Stomach (tissue), 9 donors: ENCODE measurements around the gene FAM3B. TPM values are rescaled to one million over a fixed set of nuclear protein-coding genes. Genes with fewer than 3 reads are reported as not detected.

ENCODE experiments used
- DNase-seq, 2 donors: peaks; one replicate each; pipeline versions ENCODE4 v3.0.0 to v3.0.0-alpha.2; 2013 to 2019
- H3K27ac ChIP-seq, 5 donors: fragments of 200-600 bp in 4 of 5; sonication (generic) in 4 of 5; one replicate each; pipeline ENCODE4 v1.5.1; 2013 to 2019; ENCODE audit warnings: mild to moderate bottlenecking in 1 of 5, moderate library complexity in 1 of 5
- H3K27me3 ChIP-seq, 3 donors: fragments of 200-600 bp; sonication (generic); one replicate each; pipeline ENCODE4 v1.5.1; 2017 to 2019; ENCODE audit warnings: mixed run types in 1 of 3
- H3K36me3 ChIP-seq, 4 donors: fragments of 200-600 bp; sonication (generic); 1 replicate in 3 of 4; 2 replicates in 1 of 4; pipeline ENCODE4 v1.5.1; 2016 to 2019
- H3K4me1 ChIP-seq, 4 donors: fragments of 200-600 bp; sonication (generic); one replicate each; pipeline ENCODE4 v1.5.1; 2016 to 2019
- H3K4me3 ChIP-seq, 4 donors: fragments of 200-600 bp; sonication (generic) in 3 of 4; one replicate each; pipeline ENCODE4 v1.5.1; 2016 to 2019; ENCODE audit warnings: mild to moderate bottlenecking in 1 of 4
- H3K9me3 ChIP-seq, 4 donors: fragments of 200-600 bp; sonication (generic); one replicate each; pipeline ENCODE4 v1.5.1; 2016 to 2019
- EP300 ChIP-seq: sonication (generic); formaldehyde crosslinking; IDR thresholded peaks from one replicate; pipeline ENCODE4 v1.6.1; 2017; ENCODE audit warnings: antibody characterized with exemption
- POLR2A ChIP-seq, 4 donors: fragments of 450-650 bp; IDR thresholded peaks; one replicate each; pipeline ENCODE4 v1.6.1; 2016; ENCODE audit warnings: antibody characterized with exemption in 4 of 4, control low read depth in 2 of 4, mild to moderate bottlenecking in 1 of 4, moderate library complexity in 1 of 4
- POLR2AphosphoS5 ChIP-seq, 3 donors: sonication (generic); formaldehyde crosslinking; IDR thresholded peaks; one replicate each; pipeline ENCODE4 v1.6.1; 2016; ENCODE audit warnings: antibody characterized with exemption in 3 of 3
- WGBS, 5 donors: extraction: QIAGEN DNeasy Blood & Tissue Kit in 3 of 5; methylation state at CpG; one replicate each; pipeline versions ENCODE4 v1.1.5 to v1.1.7; 2013 to 2018; 5-methylcytosine and 5-hydroxymethylcytosine counted together
- intact Hi-C: fragments of 100-400 bp; cut with DNase I; formaldehyde crosslinking; loops from one replicate; pipeline ENCODE4 v1.15.1; 2023; ENCODE audit warnings: low total_unique reads
- polyA plus RNA-seq, 3 donors: library from polyadenylated mRNA; stranded (reverse); fragments of 200-250 nt; gene quantifications; one replicate each; pipeline ENCODE4 v1.2.3, GENCODE V29; 2013
- total RNA-seq, 5 donors: library from RNA; depleted of rRNA; stranded (reverse); fragments of >200 nt; gene quantifications; one replicate each; pipeline versions ENCODE4 v1.1.0 to v1.2.3, GENCODE V29; 2014 to 2016
- TF ChIP-seq, protein P1 (sequence below), 7 experiments: fragments of 450-650 bp in 4 of 7; fragments of 200-600 bp in 3 of 7; sonication (generic) in 3 of 7; IDR thresholded peaks; one replicate each; pipeline ENCODE4 v1.5.1; 2016 to 2019; ENCODE audit warnings: antibody characterized with exemption in 7 of 7, control low read depth in 2 of 7, mild to moderate bottlenecking in 1 of 7
- donor health status: healthy with polysubstance abuse.
- donor health status: Bipolar disorder and iron deficiency.
- donor health status: healthy.

The FAM3B gene
- total and polyA plus RNA-seq, 8 donors = 12.3 to 103 (median 89.0) TPM; not detected in 1

DNA sequence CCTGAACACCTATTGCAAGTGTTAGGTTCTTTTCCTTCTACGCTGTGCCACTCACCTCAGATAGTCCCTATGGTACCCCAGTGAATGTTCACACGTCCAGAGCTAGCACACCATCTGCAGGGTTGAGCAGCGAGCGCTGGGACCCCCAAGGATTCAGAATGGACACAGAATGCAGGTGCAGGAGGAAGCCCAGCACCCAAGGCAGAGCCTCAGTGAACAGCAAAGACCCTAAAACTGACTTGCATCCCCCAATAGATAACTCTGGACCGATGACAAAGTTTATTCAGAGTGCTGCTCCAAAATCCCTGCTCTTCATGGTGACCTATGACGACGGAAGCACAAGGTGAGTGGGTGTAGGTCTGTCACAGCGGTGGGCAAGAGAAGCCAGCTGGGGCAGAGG lies 30.2 kb downstream of the FAM3B start:
- Histone ChIP-seq H3K4me3 (no peak overlapping the region), H3K27me3 (peaks cover 0 to 6% (median 0%) of the 10 kb centered on the region in 3 donors), H3K27ac (peak overlapping the region; percentile 47 to 79 (median 55)), H3K9me3 (peaks cover 0 to 4% (median 0%) of the 10 kb centered on the region in 4 donors), H3K36me3 (peaks cover 0 to 9% (median 2%) of the 10 kb centered on the region in 4 donors), H3K4me1 (peaks cover 0 to 27% (median 7%) of the 10 kb centered on the region in 4 donors)
- TF ChIP-seq POLR2AphosphoS5 (IDR thresholded peaks at IDR 0.05) (no peak), EP300 (no peak)
- 76 to 86% (median 80%) methylated on average over 8 of the region's 8 CpGs for WGBS, 5 donors
- intact Hi-C loops = no loop called here
- no peak for DNase-seq

GRCh38 chr21:41348434-41348833 lies 31.8 kb downstream of the FAM3B start:
- Histone ChIP-seq H3K36me3 (peaks cover 0 to 13% (median 2%) of the 10 kb centered on the region in 4 donors), H3K4me1 (peaks cover 0 to 27% (median 7%) of the 10 kb centered on the region in 4 donors), H3K4me3 (no peak overlapping the region), H3K27me3 (peaks cover 0 to 12% (median 0%) of the 10 kb centered on the region in 3 donors), H3K27ac (no peak overlapping the region), H3K9me3 (no peaks in the 10 kb centered on the region)
- TF ChIP-seq POLR2AphosphoS5 (IDR thresholded peaks at IDR 0.05) (no peak), POLR2A (IDR thresholded peaks at IDR 0.05) (no peak), EP300 (no peak)
- TF ChIP-seq, protein P1, sequence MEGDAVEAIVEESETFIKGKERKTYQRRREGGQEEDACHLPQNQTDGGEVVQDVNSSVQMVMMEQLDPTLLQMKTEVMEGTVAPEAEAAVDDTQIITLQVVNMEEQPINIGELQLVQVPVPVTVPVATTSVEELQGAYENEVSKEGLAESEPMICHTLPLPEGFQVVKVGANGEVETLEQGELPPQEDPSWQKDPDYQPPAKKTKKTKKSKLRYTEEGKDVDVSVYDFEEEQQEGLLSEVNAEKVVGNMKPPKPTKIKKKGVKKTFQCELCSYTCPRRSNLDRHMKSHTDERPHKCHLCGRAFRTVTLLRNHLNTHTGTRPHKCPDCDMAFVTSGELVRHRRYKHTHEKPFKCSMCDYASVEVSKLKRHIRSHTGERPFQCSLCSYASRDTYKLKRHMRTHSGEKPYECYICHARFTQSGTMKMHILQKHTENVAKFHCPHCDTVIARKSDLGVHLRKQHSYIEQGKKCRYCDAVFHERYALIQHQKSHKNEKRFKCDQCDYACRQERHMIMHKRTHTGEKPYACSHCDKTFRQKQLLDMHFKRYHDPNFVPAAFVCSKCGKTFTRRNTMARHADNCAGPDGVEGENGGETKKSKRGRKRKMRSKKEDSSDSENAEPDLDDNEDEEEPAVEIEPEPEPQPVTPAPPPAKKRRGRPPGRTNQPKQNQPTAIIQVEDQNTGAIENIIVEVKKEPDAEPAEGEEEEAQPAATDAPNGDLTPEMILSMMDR (IDR thresholded peaks at IDR 0.05) = no peak
- DNase-seq = no peak
- 71 to 85% (median 78%) methylated on average over 6 of the region's 6 CpGs for WGBS, 5 donors
- intact Hi-C loops = no loop called here

DNA sequence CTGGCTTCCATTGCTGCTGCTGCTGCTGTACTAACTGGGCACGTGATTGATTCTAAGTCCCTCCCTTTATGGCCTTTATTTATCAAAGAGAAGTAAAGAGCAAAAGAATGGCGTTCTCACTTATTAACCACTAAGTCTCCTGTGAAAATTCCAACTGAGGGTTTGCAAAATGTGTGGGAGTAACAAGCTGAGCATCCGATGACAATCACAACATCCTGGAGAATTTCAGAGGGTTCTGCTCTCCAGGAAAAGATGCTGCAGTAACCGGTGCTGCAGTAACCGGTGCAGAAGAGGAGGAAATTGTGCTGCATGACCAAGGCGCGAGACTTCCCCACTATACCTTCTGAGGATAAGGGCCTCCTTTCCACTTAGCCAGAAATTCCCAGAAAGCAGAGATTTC lies 32.5 kb downstream of the FAM3B start:
- TF ChIP-seq EP300 = no peak
- TF ChIP-seq POLR2A (IDR thresholded peaks at IDR 0.05) = no peak
- no peak for TF ChIP-seq POLR2AphosphoS5 (IDR thresholded peaks at IDR 0.05)
- TF ChIP-seq, protein P1 (IDR thresholded peaks at IDR 0.05) = no peak
- WGBS, 5 donors = 68 to 82% (median 73%) methylated on average over 7 of the region's 7 CpGs
- no peak overlapping the region for H3K4me3 ChIP-seq
- H3K27ac ChIP-seq = no peak overlapping the region
- intact Hi-C loops = no loop called here
- DNase-seq = no peak
- H3K4me1 ChIP-seq = peaks cover 0 to 27% (median 7%) of the 10 kb centered on the region in 4 donors
- H3K9me3 ChIP-seq = no peaks in the 10 kb centered on the region
- peaks cover 0 to 12% (median 0%) of the 10 kb centered on the region in 3 donors for H3K27me3 ChIP-seq
- peaks cover 0 to 13% (median 2%) of the 10 kb centered on the region in 4 donors for H3K36me3 ChIP-seq

DNA sequence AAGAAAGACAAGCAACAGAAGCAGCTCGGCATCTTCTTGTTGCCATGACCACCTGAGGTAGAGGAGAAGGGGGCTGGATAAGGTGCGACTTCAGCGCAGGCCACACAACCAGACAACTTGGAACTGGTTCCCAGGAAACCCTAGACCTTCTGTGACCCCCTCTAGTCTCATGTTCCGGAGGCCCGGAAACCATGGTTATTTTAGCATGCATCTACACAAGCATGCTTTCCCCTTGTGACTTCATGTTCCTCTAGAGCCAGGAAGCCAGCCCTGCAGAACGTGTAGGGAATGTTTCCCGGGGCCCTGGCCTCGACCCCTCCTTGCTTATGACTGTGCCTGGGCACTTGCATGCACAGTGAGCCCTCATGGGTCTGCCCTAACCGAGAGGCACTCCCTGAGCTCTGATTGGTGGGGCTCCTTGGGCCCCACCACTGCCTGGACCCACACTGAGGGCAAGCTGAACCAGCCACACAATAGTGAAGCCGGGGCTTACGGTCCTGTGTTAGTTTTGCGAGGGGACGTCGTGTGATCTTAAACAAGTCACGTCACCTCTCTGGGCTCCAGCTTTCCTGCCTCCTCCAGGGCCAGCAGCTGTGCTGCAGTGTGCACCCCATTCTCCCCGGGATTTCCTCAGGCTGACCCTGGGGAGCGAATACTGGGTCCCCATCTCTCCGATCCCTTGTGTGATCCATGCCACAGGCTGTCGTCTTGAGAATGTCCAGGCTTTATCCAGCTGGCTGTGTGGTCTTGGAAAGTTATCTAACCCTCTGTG lies 33.2 kb downstream of the FAM3B start:
- no peak for DNase-seq
- no peak overlapping the region for H3K27ac ChIP-seq
- TF ChIP-seq POLR2AphosphoS5 (IDR thresholded peaks at IDR 0.05) (no peak), POLR2A (IDR thresholded peaks at IDR 0.05) (no peak), EP300 (no peak)
- TF ChIP-seq, protein P1 (IDR thresholded peaks at IDR 0.05) = no peak
- no peak overlapping the region for H3K4me3 ChIP-seq
- intact Hi-C loops = no loop called here
- H3K27me3 ChIP-seq = peaks cover 0 to 12% (median 0%) of the 10 kb centered on the region in 3 donors
- peaks cover 0 to 27% (median 7%) of the 10 kb centered on the region in 4 donors for H3K4me1 ChIP-seq
- 81 to 95% (median 90%) methylated on average over 16 to 19 of the region's 19 CpGs for WGBS, 5 donors
- H3K36me3 ChIP-seq = peaks cover 0 to 13% (median 2%) of the 10 kb centered on the region in 4 donors
- H3K9me3 ChIP-seq = no peaks in the 10 kb centered on the region
